Brain microvascular endothelial cell (primary cell): ENCODE measurements around the gene PITPNC1.

Experiments
- DNase-seq: peaks from one replicate; pipeline ENCODE4 v3.0.0-alpha.2; 2020
- H3K27ac ChIP-seq: fragments of 250-450 bp; sonication (Bioruptor Pico); 2 replicates; pipeline ENCODE4 v1.5.1; 2020; ENCODE audit warnings: mild to moderate bottlenecking, moderate library complexity
- H3K27me3 ChIP-seq: fragments of 250-450 bp; sonication (Bioruptor Pico); replicated peaks from 2 replicates; pipeline ENCODE4 v1.5.1; 2020; ENCODE audit warnings: mild to moderate bottlenecking
- H3K36me3 ChIP-seq: fragments of 250-450 bp; sonication (Bioruptor Pico); replicated peaks from 2 replicates; pipeline ENCODE4 v1.5.1; 2020; ENCODE audit warnings: mild to moderate bottlenecking
- H3K4me3 ChIP-seq: 2 replicates; pipeline ENCODE4 v1.5.1; 2011; ENCODE audit warnings: low read depth, mild to moderate bottlenecking, control low read depth, low read length, moderate library complexity
- in situ Hi-C: cut with HindIII; loops from 2 replicates; pipeline ENCODE4 v1.10.0; 2017; ENCODE audit warnings: low sequenced_read_pairs, low pct_ligation_motif_present
- TF ChIP-seq, protein P1 (sequence below): IDR thresholded peaks from 2 replicates; pipeline ENCODE4 v1.5.1; 2011; ENCODE audit warnings: low read depth, mild to moderate bottlenecking, moderate library complexity, low read length, control low read depth, inconsistent platforms; ENCODE audit errors: missing control alignments

Gene PITPNC1

DNA sequence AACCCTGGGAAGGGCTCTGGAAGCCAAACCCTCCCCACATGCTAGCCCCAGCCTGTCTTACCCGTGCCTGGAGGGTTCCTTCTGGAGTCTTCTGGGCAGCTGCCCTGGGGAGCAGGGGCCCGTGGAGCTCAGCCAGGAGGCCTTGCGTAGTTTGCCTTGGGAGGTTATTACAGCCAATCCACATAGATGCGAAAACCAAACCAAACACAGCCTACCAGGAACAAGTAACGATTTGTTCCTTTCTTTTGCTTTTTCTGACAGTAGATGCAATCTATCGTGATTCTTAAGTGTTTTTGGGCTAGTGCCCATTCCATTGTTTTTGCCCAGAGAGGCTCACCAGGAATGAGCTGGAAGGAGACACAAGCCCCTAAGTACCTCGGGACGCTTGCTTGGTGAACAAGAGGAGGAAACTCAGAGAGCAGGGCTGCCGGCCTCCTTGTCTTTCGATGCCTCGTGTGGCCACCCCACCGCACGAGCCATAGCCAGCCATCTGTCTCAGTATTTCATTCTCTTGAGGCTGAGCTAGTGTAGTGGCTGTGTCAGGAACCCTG, 238.0 kb downstream of the PITPNC1 start:
- TF ChIP-seq, protein P1, sequence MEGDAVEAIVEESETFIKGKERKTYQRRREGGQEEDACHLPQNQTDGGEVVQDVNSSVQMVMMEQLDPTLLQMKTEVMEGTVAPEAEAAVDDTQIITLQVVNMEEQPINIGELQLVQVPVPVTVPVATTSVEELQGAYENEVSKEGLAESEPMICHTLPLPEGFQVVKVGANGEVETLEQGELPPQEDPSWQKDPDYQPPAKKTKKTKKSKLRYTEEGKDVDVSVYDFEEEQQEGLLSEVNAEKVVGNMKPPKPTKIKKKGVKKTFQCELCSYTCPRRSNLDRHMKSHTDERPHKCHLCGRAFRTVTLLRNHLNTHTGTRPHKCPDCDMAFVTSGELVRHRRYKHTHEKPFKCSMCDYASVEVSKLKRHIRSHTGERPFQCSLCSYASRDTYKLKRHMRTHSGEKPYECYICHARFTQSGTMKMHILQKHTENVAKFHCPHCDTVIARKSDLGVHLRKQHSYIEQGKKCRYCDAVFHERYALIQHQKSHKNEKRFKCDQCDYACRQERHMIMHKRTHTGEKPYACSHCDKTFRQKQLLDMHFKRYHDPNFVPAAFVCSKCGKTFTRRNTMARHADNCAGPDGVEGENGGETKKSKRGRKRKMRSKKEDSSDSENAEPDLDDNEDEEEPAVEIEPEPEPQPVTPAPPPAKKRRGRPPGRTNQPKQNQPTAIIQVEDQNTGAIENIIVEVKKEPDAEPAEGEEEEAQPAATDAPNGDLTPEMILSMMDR = no peak
- DNase-seq = no peak
- H3K27me3 ChIP-seq = no peaks in the 10 kb centered on the region
- in situ Hi-C loops = loop anchor here (25.0 kb wide), 1 partner anchor 128 kb away; no protein-coding TSS in a partner anchor
- no peaks in the 10 kb centered on the region for H3K36me3 ChIP-seq
- no peak overlapping the region for H3K27ac ChIP-seq
- no peak overlapping the region for H3K4me3 ChIP-seq

DNA sequence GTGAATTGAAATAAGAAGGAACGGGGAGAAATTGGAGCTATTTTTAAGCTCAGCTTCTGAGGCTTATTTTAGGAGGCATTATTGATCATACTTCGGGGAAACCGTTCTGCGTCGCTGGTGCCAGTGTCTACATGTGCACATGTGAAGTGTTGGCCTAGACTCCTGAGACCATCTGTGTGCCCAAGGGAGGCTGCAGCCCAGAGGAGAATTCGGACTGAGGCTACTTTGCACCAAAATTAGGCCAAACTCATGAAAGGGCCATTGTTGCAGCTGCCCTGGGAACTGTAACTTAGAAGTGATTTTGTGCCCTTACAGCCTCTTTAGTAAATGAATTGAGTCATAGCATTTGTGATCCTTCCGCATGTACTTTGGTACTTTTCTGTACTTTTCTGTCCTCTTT, 238.7 kb downstream of the PITPNC1 start:
- Histone ChIP-seq H3K27me3 (no peaks in the 10 kb centered on the region), H3K4me3 (no peak overlapping the region), H3K36me3 (no peaks in the 10 kb centered on the region), H3K27ac (no peak overlapping the region)
- in situ Hi-C loops = loop anchor here (25.0 kb wide), 1 partner anchor 128 kb away; no protein-coding TSS in a partner anchor
- no peak for DNase-seq
- TF ChIP-seq, protein P1 = no peak

DNA sequence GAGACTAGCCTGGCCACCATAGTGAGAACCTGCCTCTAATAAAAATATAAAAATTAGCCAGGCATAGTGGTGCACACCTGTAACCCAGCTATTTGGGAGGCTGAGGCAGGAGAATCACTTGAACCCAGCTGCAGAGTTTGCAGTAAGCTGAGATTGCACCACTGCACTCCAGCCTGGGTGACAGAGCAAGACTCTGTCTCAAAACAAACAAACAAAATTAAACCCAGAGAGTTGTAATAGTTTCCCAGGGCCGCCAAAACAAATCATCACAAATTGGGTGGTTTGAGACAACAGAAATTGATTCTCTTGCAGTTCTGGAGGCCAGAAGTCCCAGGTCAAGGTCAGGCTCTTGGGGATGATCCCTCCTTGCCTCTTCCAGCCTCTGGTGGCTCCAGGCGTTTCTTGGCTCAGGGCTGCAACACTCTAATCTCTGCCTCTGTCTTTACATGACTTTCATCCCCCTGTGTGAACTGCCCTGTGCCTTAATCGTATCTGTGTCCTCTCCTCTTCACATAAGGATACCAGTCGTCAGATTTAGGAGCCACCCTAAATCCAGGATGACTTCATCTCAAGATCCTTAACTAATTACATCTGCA, 240.3 kb downstream of the PITPNC1 start:
- DNase-seq = no peak
- Histone ChIP-seq H3K27me3 (no peaks in the 10 kb centered on the region), H3K36me3 (no peaks in the 10 kb centered on the region), H3K4me3 (no peak overlapping the region), H3K27ac (no peak overlapping the region)
- TF ChIP-seq, protein P1 = no peak
- in situ Hi-C loops = loop anchor here (25.0 kb wide), 1 partner anchor 130 kb away; no protein-coding TSS in a partner anchor

DNA sequence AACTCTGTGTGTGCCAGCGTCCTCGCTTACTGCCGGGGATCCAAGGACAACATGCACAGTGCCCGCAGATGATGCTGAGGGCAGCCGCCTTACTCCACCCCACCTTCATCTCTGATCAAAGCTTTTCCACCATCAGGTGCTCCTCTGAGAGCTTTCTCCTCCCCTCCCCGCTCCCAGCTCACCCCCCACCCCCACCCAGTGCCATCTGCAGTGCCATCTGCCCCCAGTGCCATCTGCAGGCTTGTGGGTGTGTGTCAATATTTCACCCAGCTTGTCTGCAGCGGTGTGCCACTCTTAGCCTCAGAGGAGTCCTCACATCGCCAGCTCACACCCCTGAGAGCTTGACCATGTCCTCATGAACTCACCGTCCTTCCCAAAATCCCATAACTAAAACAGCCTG, 242.5 kb downstream of the PITPNC1 start:
- TF ChIP-seq, protein P1 = no peak
- DNase-seq = no peak
- in situ Hi-C loops = loop anchor here (25.0 kb wide), 1 partner anchor 132 kb away; no protein-coding TSS in a partner anchor
- H3K4me3 ChIP-seq = no peak overlapping the region
- H3K27me3 ChIP-seq = no peaks in the 10 kb centered on the region
- H3K27ac ChIP-seq = no peak overlapping the region
- H3K36me3 ChIP-seq = no peaks in the 10 kb centered on the region

DNA sequence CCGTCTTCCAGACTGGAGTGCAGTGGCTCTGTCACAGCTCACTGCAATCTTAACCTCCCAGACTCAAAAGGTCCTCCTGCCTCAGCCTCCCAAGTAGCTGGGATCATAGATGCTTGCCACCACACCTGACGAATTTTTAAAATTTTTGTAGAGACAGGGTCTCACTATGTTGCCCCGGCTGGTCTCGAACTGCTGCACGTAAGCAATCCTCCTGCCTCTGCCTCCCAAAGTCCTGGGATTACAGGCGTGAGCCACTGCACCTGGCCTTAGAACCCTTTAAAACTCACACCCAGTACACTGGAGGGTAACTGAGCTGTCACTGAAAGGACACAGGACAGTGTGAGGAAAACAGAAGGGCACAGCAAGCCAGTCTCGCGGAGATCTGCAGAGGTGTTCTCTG, 243.0 kb downstream of the PITPNC1 start:
- no peaks in the 10 kb centered on the region for H3K36me3 ChIP-seq
- no peak for DNase-seq
- no peak overlapping the region for H3K27ac ChIP-seq
- H3K27me3 ChIP-seq = no peaks in the 10 kb centered on the region
- in situ Hi-C loops = loop anchor here (25.0 kb wide), 1 partner anchor 133 kb away; no protein-coding TSS in a partner anchor
- TF ChIP-seq, protein P1 = no peak
- H3K4me3 ChIP-seq = no peak overlapping the region
